Fibroblast of skin of left biceps (primary cell): ENCODE results near the gene RBMXL3.
"Not testable (repeated sequence)": the region's sequence is repeated elsewhere in the genome, so short reads cannot be mapped to it uniquely, and the experiment has no call there.

Experiments used
- DNase-seq, 2 experiments: peaks; one replicate each; pipeline ENCODE4 v3.0.0-alpha.2; 2013; ENCODE audit warnings: low read depth in 2 of 2

Gene RBMXL3

DNA sequence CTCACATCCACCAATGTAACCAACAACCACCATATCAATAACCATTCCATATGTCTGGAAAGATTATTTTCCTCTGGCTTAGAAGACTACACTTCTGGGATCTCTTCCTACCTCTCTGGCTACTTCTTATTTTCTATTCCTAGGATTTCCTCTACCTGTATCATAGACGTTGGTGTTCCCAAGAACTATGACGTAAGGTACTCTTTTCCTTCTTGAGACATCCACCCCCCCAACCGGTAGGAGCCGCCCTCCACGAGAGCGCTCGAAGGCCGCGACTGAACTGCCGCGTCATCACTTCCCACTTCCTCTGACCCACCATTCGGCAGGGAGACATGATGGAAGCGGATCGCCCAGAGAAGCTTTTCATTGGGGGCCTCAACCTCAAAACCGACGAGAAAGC lies at the start of gene RBMXL3:
TSS of gene RBMXL3 (plus strand) at position 301 of the 400 bp plus-strand sequence. CDS start at position 333, 32 bp downstream.
- DNase-seq, result no peak

DNA sequence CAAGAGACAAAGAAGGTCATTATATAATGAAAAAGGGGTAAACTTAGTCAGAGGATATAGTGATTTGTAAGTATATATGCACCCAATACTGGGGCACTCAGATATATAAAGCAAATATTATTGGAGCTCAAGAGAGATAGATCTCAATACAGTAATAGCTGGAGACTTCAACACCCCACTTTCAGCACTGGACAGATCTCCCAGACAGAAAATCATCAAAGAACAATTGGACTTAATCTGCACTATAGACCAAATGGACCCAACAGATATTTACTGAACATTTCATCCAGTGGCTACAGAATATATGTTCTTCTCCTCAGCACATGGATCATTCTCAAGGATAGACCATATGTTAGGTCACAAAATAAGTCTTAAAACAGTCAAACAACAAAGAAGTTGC lies 47.2 kb upstream of the RBMXL3 start:
- no peak for DNase-seq

DNA sequence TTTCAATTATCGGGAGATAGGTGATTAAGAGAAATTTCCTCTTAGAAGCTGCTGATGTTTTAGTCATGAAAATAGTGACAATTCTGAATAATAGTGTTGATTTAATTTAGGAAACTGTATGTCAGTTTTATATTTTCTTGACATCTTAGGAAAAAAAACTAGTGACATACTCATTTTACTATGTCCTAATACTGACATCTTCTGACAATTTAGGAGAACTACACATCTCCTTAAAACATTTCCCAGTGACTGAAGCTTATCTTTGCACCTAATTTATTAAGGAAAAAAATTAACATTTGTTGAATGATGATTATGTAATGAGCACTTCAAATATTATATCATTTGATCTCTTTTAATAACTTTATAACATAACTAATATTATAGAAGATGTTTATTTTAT lies 42.0 kb upstream of the RBMXL3 start:
- DNase-seq, result no peak

DNA sequence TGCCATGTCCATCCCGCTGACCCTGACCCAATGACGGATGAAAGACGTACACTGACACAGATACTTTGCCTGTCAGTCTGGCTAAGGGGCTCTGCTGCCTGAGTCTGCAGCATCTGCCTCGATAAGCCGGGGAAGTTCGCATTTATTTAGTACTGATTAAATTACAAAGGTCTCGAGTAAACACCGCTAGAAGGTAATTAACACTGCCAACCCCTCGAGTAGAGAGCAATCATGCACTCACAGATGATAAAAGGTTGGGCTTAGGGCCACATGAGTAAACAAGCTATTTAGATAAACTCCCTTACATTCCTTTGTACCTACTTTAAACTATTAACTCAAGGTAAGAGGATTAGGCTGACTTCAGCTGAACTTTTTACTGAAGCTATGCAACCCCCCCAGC lies 16.0 kb upstream of the RBMXL3 start:
- DNase-seq, result no peak

DNA sequence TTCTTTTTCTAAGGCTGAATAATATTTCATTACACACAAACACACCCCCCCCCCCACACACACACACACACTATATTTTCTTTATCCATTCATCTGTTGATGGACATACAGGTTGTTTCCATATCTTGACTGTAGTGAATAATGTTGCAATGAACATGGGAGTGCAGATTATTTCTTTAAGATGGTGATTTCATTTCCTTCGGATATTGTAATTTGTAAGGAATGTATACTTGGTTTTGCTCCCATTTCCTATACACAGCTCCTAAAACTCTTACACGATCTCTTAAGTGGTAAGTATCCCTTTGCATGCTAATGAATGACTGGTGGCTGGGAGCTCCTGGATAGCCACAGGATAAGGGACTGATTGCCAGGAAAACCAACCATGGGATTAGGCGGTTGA lies 14.7 kb upstream of the RBMXL3 start:
- DNase-seq, result no peak

DNA sequence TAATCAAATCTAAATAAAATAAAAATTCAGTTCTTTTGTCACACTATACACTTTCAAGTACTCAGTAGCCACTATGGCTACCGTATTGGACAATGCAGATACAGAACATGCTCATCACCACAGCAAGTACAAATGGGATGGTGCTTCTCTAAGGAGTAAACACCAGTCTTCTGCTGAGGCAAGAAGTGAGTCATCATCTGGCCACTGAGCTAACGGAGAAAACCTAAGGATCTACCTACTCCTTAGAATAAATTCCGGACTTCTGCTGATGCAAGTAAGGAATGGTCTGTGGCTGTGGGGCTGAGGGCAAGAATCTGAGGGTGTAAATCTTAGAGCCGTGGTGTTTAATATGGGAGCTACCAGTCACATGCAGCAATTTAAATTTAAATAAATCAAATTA lies 11.3 kb upstream of the RBMXL3 start:
- DNase-seq, result no peak

DNA sequence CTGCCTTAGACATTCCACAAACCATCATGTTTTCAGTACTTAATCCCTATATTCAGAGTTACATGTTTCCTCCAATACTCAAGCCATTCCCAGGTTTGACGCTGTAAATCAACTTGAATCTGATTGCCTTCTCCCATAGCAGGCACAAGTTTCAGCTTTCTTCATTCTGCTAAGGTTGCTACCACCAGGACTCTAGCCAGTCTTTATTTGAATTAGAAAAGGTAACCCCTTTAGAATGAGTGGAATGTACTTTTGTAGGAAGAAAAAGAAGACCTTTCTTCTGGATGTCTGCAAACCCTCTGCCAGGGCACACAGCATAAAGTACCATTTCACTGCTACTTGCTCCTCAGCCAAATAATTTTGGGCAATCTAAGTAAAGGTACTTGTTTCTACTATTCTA lies 10.7 kb upstream of the RBMXL3 start:
- no peak for DNase-seq

DNA sequence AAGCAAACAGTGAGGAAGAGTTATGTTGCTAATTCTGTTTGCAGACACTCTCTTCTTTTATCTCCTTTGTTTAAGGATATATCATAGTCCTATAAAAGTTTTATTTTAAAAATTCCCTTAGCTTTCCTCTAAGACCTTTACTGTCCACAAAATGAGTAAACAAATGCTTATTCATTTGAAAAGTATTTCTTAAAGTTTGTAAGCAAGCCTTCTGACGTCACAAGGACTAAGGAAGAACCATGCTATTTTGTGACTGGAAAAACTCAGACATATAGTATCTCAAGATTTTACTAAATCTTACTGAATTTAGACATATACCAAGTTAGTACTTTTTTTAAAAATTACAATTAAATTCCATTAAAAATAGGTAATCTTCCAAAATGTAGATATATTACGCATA lies 5.2 kb upstream of the RBMXL3 start:
- DNase-seq, result no peak

DNA sequence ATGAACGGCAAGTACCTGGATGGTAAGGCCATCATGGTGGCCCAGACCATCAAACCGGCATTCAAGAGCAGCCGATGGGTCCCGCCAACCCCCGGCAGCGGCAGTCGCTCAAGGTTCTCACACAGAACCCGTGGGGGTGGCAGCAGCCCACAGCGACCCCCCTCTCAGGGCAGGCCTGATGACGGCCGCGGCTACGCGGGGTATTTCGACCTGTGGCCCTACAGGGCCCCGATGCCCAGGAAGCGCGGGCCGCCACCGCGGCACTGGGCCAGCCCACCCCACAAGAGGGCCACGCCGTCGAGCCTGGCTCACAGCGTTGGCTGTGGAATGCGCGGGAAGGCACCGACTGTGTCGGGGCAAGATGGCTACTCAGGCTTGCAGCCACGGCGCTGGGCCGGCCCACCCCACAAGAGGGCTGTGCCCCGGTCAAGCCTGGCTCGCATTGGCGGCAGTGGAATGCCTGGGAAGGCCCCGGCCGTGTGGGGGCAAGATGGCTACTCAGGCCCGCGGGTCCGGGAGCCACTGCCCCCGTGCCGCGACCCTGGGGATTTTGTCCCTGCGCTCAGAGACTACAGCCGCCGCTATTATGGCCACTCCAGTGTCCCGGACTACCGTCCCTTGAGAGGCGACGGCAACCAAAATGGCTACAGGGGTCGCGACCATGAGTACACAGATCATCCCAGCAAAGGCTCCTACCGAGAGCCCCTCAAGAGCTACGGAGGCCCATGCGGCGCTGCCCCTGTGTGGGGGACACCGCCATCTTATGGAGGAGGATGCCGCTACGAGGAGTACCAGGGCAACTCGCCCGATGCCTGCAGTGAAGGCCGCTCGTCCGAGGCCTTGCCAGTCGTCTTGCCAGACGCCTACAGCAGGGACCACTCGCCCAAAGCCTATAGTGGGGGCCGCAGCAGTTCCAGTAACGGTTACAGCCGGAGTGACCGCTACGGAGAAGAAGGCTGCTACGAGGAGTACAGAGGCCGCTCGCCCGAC lies 731 bp downstream of the RBMXL3 start:
- DNase-seq, result no peak

DNA sequence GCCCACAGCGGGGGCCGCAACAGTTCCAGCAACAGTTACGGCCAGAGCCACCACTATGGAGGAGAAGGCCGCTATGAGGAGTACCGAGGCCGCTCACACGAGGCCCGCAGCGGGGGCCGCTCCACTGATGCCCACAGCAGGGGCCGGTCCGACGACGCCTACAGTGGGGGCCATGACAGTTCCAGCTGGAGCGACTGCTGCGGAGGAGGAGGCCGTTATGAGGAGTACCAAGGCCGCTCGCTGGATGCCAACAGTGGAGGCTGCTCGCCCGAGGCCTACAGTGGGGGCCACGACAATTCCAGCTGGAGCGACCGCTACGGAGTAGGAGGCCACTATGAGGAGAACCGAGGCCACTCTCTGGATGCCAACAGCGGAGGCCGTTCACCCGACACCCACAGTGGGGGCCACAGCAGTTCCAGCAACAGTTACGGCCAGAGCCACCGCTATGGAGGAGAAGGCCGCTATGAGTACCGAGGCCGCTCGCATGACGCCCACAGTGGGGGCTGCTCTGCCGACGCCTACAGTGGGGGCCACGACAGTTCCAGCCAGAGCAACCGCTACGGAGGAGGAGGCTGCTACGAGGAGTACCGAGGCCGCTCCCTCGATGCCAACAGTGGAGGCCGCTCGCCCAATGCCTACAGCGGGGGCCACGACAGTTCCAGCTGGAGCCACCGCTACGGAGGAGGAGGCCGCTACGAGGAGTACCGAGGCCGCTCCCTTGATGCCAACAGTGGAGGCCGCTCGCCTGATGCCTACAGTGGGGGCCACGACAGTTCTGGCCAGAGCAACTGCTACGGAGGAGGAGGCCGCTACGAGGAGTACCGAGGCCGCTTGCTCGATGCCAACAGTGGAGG lies 1.7 kb downstream of the RBMXL3 start:
- DNase-seq, result no peak

DNA sequence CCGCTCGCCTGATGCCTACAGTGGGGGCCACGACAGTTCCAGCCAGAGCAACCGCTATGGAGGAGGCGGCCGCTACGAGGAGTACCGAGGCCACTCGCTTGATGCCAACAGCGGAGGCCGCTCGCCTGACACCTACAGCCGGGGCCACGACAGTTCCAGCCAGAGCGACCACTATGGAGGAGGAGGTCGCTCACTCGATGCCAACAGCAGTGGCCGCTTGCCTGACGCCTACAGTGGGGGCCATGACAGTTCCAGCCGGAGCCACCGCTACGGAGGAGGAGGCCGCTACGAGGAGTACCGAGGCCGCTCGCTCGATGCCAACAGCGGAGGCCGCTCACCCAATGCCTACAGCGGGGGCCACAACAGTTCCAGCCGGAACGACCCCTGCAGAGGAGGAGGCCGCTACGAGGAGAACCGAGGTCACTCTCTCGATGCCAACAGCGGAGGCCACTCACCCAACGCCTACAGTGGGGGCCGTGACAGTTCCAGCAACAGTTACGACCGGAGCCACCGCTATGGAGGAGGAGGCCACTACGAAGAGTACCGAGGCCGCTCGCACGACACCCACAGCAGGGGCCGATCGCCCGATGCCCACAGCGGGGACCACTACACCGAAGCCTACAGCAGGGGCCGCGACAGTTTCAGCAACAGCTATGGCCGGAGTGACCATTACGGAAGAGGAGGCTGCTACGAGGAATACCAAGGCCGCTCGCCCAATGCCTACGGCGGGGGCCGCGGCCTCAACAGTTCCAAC lies 2.5 kb downstream of the RBMXL3 start:
- DNase-seq, result no peak

DNA sequence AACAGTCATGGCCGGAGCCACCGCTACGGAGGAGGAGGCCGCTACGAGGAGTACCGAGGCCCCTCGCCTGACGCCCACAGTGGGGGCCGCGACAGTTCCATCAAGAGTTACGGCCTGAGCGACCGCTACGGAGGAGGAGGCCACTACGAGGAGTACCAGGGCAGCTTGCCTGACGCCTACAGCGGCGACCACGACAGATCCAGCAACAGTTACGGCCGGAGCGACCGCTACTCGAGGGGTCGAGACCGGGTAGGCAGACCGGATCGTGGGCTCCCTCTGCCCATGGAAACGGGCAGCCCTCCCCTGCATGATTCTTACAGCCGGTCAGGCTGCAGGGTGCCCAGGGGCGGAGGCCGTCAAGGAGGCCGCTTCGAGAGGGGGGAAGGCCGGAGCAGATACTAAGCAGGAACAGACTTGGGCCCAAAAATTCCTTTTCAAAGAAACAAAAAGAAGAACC lies 3.1 kb downstream of the RBMXL3 start:
- no peak for DNase-seq

DNA sequence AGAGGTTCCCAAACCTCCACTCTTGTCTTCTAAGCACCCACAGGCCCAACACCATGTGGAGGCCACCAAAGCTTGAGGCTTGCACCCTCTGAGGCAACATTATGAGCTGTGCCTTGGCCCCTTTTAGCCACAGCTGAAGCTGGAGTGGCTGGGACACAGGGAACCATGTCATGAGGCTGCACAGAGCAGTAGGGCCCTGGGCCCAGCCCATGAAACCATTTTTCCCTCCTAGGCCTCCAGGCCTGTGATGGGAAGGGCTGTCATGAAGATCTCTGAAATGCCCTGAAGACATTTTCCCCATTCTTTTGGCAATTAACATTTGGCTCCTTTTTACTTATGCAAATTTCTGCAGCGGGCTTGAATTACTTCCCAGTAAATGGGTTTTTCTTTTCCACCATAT lies 14.8 kb downstream of the RBMXL3 start:
- no peak for DNase-seq

DNA sequence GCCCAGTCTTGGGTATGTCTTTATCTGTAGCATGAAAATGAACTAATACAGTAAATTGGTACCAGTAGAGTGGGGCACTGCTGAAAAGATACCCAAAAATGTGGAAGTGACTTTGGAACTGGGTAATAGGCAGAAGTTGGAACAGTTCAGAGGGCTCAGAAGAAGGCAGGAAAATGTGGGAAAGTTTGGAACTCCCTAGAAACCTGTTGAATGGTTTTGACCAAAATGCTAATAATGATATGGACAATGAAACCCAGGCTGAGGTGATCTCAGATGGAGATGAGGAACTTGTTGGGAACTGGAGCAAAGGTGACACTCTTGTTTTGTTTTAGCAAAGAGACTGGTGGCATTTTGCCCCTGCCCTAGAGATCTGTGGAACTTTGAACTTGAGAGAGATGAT lies 20.3 kb downstream of the RBMXL3 start:
- DNase-seq, result not testable (repeated sequence)

DNA sequence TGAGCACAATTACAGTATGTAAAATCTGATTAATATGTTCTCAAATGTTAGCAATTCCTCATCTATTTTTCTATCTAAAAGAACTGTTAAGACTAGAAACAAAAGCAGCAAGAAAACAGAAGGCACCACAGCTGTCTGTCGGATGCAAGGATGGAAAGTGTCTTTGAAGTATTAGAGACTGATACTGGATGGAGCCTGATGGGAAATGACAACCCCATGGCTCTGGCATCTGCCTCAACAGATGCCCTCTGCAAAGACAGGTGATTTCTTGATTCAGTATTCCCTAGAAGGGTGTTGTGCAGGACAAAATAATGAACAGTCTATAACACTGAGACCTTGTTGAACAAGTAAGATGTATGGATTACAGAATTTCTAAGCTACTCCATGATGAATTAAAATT lies 24.9 kb downstream of the RBMXL3 start:
- no peak for DNase-seq

DNA sequence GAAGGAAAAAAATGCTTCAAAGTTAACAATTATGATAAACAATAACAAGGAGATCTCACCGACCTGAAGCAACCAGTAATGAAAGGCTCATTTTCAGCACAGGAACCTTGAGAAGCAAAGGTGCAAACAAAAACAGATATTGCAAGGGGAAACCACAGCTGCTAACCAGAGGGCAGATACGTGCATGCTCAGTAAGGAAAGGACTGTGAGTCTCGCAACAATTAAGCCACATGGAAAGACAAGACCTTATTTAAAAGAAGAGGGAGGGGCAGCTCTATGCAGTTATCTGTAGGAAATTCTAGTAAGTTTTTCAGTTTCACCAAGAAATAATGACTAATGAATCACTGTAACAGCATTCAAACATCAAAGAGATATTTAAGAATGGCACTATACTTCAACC lies 25.4 kb downstream of the RBMXL3 start:
- DNase-seq, result no peak

DNA sequence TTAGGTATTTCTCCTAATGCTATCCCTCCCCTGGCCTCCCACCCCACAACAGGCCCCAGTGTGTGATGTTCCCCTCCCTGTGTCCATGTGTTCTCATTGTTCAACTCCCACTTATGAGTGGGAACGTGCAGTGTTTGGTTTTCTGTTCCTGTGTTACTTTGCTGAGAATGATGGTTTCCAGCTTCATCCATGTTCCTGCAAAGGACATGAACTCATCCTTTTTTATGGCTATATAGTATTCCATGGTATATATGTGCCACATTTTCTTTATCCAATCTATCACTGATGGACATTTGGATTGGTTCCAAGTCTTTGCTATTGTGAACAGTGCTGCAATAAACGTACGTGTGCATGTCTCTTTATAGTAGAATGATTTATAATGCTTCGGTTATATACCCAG lies 28.1 kb downstream of the RBMXL3 start:
- DNase-seq, result not testable (repeated sequence)

DNA sequence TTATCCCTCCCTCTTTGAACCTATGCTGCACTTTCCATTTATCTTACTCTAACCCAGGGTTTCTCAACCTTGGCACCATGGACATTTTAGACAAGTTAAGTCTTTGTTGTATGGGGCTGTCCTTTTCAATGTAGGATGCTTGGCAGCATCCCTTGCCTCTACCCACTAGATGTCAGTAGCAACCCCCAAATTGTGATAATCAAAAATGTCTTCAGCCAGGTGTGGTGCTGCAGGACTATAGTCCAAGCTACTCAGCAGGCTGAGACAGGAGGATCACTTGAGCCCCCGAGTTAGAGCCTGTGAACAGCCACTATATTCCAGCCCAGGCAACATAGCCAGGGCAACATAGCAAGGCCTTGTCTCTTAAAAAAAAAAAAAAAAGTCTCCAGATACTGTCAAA lies 37.7 kb downstream of the RBMXL3 start:
- no peak for DNase-seq

DNA sequence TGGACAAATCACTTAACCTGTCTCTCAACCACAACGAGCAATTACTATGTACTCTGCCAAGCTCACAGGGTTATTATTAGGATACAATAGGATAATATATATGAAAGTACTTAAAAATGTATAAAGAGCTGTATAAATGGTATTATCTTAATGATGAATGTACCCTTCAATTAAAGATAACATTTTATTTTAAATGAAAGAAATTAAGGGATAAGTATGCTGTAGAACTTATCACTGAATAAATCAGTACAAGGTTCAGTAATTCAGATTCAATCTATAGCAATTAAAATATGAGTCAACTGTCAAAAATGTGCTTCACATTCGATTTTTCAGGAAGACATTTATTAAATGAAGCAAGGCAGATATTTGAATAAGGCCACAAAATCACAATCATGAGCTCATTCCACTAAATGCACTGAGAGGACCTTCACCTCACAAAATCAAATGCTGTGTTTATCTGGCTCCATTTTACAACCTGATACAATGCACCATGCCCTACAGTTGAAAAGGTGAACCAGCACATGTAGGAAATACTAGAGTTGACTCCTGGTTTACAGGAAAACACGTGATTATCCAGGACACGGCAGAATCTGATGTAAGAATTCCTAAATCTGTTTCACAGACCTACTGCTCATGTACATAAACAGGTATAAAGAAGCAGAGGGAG lies 40.3 kb downstream of the RBMXL3 start:
- DNase-seq, result no peak

DNA sequence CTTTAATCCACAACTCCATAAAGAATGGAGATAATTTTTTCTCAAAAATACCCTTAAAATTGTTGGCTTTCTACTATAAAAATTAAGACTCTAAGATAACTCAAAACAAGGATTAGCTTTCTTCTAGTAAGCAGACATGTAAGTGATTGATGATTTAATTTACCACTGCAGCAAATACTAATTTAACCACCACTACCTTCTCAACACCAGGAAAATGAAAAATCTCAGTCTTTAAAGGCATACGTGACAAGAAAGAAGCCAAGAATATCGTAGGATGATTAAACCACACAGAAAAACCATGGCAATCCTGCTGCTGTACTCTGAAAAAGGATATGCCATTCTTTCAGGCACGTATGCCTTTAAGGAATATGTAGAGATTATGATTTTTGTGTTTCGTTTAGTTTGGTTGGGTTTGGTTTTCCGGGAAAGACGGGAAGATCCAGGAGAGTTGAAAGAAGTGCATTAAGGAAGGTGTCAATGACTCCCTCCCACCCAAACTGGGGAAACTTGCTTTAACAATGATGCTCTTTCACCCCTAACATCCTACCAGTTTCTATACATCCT lies 43.8 kb downstream of the RBMXL3 start:
- no peak for DNase-seq
